GM23248 (cell line): ENCODE measurements around the gene ANKS6.

Source experiments
- EZH2 ChIP-seq: fragments of 200-600 bp; sonication (generic); IDR thresholded peaks from 2 replicates; pipeline ENCODE4 v1.6.1; 2018; ENCODE audit warnings: antibody characterized with exemption, mild to moderate bottlenecking; ENCODE audit not compliant: insufficient read depth, poor library complexity, severe bottlenecking
- EZH2phosphoT487 ChIP-seq: fragments of 200-600 bp; sonication (generic); IDR thresholded peaks from 2 replicates; pipeline ENCODE4 v1.6.1; 2018; ENCODE audit warnings: antibody characterized with exemption, moderate library complexity, mild to moderate bottlenecking, low read depth; ENCODE audit not compliant: insufficient read depth

DNA sequence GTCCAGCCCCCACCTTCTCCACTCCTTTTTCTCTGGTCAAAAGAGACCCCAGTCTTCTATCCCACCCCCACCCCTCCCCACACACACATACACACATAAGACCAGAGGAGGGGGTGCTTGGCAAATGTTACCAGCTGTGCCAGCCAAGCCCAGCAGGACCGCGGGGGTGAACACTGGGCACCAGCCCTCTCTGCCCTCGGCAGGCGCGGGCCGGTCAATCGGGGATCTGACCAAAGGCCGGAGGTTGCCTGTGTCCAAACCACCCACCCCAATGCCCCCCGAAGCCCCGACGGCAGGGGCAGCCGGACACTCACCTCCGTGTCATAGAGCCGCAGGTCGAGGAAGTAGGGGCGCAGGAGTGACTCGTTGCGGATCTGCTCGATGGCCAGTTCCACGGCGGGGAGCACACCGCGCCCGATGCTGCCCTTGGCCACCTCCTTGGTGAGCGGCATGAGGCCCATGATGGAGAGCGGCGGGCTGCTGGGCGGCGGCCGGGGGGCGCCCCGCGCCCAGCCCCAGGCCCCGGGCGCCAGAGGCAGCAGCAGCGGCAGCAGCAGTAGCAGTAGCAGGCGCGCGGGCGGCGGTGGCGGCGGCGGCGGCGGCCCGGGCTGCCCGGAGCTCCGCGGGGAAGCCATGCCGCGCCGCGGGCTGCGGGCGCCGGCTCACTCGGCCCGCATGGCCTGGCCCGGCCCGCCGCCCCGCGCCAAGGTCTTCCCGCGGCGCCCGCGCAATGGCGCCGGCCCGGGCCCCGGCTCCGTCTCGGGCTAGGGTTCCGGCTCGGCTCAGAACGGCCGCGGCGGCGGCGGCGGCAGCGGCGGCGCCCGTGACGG, 88.0 kb downstream of the ANKS6 start:
- TF ChIP-seq EZH2 (no peak), EZH2phosphoT487 (no peak)
